ENCODE measurements around the gene INSR.

Gene INSR

DNA sequence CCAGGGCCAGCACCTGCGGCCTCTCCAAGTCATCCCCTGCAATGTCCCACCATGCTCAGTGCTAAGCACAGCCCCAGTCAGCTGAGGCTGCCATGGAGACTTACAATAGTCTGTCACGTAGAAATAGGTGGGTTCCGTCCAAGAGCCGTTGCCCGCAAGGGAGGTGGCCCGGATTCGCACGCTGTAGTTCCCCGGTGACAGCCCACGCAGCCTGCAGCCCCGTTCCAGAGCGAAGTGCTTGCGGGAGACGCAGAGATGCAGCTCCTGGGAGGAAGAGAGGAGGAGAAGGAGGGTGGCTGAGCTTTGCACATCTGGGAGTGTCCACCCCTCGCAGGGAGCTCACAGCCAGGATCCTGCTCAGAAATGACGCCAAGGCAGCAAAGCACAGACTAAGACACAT, 162.2 kb downstream of the INSR start:
- DNase-seq = no peak

DNA sequence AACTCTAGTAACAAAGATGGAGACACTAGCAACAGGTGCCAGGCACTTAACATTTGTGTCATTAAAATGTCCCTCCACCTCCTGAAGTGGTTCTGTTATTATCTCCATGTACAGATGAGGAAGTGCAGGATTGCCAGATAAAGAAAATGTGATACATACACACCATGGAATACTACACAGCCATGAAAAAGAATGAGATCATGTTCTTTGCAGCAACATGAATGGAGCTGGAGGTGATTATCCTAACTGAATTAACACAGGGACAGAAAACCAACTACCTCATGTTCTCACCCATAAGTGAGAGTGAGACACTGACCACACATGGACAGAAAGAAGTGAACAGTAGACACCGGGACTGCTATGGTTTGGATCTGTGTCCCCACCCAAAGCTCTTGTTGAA, 164.2 kb downstream of the INSR start:
- DNase-seq = no peak

DNA sequence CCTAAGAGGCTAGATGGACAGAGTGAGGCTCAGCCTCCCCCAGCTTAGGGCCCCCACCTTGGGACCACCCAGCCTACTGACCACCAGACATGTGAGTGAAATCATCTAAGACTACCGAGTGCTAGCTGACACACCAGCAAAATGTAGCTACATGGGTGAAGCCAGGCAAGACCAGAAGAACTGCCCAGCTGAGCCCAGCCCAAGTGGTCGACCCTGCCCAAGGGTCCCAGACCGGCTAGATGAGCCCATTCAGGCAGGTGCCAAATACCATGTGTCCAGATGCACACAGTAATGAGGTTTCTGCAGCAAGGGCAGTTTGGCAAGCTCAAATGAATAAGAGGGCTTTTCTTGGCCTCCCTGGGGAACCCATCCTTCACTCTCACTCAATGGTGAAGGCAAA, 168.1 kb downstream of the INSR start:
- DNase-seq = no peak

DNA sequence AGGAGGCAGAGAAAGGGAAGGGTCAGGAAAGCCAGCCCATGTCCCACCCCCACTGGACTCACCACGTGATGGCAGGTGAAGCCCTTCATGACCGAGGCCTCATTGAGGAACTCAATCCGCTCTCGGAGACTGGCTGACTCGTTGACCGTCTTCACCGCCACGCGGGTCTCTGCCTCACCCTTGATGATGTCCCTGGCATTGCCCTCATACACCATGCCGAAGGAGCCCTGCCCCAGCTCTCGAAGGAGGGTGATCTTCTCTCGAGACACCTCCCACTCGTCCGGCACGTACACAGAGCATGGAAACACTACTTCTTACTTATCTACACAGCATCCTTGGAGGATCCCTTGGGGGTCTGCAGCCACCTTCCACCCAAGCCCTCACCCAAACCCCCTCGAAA, 169.0 kb downstream of the INSR start:
- no peak for DNase-seq

DNA sequence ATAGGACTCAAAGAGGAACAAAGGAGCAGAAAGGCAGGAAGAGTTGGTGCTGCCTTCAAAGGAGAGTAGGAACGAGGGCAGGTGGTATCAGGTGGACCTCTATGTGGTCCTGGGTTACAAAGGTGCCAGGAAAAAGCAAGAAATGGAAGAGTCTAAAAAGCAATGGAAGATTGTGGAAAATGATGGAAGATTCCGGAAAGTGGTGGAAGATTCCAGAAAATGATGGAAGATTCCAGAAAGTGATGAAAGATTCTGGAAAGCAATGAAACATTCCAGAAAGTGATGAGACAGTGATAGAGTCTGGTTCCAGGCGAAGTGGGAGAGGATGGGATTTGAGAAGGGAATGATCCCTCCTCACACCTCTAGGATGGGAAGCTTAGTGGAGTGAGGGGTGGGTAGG, 169.4 kb downstream of the INSR start:
- DNase-seq = no peak

DNA sequence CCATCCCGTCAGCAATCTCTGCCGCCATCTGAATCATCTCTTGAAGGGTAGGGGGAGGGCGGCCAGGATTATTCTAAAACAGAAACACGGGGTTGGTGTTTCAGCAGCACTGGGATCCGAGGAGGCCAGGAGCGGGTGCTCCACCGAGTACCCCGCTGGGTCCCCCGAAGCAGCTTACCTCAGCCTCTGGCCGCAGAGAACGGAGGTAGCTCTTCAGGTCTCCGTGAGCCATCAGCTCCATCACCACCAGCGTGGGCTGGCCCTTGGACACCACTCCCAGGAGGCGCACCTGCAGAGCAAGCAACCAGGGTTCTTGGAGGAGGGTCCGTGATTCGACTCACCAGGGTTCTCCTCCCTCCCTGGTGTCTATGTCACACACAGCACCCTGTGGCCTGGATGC, 171.5 kb downstream of the INSR start:
- DNase-seq = no peak

DNA sequence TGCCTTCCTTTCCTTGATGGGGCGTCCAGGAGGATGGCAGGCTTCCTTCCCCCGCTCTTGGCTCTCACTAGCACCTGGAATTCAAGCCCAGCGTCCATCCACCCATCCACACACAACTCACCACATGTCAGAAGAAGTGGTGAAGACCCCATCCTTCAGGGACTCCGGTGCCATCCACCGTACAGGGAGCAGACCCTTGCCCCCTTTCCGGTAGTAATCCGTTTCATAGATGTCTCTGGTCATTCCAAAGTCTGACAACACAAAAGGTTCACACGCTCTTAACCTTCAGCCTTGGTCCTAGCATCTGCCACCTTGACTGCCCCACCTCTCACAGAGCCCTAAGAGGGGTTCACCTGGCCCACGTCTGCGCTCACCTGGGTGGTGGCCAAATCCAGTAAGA, 173.7 kb downstream of the INSR start:
- no peak for DNase-seq

DNA sequence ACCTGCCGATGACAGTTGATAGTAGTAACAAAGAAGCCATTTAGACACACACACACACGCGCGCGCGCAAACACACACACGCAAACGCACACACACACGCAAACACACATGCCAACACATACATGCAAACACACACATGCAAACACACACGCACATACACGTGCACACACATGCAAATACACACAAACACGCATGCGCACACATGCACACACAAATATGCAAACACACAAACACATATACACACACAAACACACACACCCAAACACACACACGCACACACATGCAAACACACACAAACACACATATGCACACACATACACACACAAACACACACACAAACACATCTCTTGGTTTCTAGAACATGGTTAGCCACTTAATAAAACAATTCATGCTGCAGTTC, 174.6 kb downstream of the INSR start:
- DNase-seq = no peak

DNA sequence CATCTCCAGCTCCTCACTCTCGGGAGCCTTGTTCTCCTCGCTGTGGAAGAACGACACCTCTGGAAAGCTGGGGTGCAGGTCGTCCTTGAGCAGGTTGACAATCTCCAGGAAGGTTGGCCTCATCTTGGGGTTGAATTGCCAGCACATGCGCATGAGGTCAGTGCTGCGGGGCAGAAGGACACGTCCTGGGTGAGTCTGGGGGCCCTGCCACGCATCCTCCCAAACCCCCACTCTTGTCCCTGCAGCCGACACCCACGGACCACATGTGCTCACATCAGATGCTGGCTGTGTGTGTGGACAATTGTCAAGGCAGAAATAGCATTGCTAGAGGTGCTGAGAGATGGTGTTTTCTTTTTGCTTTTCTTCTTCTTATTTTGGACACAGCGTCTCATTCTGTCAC, 177.0 kb downstream of the INSR start:
- DNase-seq = no peak

DNA sequence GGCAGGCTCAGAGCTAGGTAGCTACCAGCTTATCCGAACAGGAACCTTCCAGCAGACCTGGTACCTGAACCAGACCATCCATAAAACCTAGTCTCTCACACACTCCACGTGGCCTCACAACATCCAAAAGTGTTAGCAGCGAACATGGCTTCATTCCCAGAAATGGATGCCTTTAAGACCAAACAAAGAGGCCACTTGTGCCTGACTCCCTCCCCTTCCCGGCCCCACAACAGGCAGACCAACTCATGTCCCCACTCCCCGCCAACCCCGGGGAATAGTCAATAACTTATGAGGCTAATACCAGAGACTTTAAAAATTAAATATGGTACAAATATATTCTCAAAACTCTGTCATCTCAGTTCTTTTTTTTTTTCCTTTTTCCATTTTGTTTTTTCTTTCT, 178.5 kb downstream of the INSR start:
- DNase-seq = no peak

DNA sequence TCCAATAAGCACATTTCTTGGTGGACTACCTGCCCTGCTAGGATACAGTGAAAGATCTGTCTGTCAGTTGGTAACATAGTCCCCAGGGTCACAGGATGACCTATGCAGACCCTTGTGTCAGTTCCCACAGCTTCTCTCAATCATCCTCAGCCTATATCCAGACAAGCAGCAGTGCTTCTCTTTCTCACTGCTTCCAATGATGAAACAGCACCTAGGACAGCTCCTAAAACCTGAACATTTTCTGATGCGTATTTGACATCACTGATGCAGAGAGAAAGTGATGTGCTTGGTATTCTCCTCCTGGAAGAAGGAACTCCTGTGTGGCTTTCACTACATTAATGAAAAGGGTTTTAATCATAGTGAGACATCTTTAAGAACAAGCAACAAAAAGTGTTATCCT, 181.0 kb downstream of the INSR start:
- DNase-seq = no peak

DNA sequence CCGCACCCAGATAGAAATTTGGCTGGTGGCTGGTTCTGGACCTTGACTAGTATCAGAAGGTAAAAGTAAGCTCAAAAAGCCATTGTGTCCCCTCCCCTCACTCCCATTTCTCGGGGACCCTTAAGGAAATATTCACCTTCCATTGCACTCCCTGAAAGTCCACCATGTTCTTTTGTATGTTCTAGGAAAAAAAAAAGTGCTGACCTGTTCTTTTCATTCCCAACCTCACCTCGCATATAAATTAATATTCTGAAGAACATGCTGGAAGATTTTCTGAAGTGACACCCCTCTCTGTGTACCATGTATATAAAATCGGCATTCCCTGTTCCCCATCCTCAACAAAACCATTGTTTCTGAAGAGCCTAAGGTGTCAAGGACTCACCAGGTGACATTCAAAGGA, 181.5 kb downstream of the INSR start:
- no peak for DNase-seq

DNA sequence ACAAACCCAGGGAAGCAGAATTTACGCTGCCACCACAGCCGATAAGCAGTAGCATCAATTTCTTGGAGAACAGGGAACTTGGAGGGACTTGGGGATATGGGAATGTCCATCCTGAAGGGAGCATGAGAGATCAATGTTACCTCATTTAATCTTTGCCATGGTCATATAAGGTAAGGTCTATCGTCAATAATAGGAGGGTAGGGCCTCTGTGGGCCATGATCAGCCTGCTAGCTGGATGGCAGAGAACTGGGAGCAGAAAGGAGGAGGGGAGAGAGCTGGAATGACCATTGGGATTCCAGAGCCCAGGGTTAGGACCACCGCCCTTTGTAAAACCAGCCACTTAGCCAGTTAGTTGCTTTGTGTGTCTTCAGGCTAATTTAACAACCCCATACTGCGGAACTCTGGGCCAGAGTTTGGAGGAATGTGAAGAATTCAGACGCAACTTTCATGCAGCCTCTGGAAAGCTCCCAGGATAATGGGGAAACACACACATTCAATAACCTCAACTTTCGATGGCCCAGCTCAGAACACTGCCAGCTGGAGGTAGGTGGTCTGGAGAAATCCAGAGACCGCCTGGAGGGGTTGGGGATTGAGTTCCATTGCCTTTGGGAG, 184.4 kb downstream of the INSR start:
- no peak for DNase-seq

DNA sequence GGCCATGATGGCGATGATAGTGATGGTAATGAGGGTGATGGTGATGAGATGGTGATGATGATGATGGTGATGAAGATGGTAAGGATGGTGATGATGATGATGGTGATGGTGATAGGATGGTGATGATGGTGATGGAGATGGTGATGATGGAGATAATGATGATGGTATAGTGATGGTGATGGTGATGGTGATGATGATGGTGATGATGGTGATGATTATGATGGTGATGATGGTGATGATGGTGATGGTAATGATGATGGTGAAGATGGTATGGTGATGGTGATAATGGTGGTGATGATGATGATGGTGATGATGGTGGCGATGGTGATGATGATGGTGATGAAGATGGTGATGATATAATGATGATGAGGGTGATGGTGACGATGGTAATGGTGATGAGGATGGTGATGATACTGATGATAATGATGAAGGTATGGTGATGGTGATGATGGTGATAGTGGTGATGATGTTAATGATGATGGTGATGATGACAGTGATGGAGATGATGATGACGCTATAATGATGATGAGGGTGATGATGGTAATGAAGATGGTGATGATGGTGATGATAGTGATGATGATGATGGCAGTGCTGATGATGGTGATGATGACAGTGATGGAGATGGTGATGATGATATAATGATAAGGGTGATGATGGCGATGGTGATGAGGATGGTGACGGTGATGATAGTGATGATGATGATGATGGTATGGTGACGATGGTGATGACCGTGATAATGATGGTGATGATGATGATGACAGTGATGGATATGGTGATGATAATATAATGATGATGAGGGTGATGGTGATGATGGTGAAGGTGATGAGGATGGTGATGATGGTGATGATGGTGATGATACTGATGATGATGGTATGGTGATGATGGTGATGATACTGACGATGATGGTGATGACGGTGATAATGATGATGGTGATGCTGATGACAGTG, 187.2 kb downstream of the INSR start:
- no peak for DNase-seq

DNA sequence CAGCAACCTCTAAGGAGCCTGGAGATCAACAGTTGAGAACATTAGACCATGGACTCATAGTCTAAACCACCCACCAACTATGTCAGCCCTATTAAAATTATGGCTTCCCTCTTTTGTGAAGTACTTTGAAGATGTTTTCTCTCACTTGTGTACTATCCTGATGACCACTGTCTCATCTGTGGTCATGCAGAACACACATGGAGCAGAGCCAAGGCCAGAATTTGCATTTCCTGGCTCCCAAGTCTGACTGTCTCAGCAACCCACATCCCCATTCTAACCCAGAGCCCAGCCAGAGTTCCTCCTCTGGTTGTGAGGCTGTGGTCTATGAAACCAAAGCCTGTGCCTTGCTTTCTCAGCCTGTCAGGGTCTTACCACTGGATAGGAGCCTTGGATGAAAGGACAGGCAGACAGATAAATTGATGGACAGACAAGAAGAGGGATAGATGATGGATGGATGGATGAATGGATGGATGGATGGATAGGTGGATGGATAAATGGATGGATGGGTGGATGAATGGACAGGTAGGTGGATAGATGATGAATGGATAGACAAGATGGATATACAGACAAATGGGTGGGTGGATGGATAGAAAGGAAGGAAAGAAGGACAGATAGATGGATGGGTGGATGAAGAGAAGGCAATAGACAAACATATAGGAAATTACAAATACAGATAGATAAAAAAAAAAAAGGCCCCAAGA, 189.3 kb downstream of the INSR start:
- DNase-seq = no peak

DNA sequence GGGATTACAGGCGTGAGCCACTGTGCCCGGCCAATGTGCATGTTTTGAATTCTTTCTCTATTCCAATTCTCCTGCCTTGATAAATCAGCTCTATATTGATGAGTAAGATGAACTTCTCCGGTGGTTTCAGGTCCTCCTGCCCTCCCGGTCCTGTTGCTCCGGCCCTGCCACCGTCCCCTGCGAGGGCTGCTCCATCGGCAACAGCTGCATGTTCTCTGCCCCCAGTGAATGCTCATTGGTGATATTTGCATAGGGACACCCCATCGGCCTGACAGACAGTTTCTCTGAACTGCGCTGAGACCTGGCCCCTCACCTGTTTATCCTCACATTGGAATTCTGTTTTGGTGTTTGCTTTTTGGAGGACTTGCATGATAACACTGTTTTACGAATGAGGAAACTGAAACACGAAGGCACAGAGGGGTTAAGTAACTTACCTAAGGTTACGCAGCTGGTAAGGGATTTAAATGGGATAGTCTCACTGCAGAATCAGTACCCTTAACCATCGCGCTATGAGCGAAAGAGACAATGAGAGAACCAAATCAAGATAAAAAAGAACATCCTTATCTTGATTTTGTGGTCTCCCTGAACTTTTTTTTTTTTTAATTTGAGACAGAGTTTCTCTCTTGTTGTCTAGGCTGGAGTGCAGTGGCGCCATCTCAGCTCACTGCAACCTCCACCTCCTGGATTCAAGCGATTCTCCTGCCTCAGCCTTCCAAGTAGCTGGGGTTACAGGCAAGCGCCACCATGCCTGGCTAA, 192.5 kb downstream of the INSR start:
- DNase-seq = no peak

DNA sequence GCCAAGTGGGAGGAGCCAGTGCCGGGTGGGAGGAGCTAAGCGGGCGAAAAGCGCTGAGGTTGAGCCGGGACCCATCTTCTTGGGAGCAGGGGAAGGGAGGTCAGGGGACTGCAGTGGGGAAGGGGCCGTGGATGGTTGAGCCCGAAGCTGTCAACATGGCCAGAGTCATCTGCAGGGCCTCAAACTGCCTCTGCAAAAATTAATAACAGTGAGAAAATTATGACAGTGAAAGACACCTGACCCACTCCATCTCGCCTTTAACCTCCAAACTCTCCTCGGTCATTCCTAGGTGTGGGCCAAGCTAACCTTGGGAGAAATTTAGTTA, 194.7 kb downstream of the INSR start:
- DNase-seq = no peak

DNA sequence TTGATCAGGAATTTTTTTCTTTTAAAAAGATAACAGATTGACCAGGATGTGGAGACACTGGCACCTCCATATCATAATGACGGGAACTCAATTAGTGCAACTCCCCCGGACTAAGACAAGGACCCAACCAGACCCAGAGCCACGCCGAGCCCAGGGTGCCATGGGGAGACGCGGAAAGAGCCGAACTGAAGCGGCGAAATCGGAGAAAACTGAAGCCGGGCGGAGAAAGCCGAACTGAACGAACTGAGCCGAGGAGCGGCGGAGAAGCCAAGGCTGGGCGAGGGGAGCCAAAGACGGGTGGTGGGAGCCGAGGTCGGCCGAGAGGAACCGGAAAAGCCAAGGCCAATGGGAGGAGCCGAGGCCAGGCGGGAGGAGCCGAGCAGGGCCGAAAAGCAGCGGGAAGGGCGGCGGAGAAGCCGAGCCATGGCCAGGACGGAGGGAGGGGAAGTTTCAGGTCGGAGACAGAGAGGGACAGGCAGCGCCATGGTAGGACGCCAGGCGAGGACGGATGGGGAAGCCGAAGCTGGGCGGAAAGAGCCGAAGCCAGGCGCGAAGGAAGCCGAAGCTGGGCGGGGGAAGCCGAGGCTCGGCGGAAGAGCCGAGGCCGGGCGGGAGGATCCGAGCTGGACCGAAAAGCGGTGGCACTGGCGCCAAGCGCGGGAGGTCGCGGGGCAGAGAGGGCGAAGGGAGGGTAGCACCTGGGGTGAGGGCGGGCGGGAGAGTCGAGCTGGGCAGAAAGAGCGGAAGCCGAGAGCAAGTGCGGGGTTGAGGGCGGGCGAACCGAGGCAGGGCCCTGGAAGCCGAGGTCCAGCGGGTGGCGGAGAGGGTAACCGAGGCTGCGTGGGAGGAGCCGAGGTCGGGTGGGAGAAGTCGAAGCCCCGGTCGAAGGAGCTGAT, 195.3 kb downstream of the INSR start:
- DNase-seq = peak; percentile 89

DNA sequence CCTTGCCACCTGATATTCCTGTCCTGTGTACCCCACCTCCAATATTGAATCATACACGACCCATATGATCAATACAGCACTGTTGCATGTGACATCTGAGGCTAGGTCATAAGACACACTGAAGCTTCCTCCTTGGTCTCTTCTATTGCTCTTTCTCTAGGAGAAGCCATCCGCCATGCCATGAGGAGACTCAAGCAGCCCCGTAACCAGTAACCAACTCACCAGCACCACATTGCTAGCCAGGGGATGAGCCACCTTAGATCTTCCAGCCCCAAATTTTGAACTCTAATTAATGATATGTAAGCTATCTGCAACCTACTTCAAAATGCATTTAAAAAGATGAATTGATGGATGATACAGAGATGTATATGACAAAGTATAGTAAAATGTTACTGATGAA, 196.1 kb downstream of the INSR start:
- no peak for DNase-seq

DNA sequence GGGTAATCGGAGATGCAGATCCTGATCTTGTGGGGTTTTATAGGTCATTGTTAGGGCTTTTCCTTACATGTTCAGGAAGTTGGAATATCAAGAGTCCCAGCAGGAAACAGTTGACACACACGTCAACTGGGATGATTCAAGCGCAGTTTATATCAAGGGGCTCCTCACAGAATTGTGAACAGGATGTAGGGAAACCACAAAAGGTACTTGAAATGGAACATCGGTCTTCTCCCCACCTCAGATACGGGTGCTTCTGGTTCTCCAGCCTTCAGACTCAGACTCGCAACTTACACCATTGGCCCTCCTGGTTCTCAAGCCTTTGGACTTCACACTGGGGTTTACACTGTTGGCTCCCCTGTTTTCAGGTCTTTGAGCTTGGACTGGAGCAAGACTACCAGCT, 205.2 kb downstream of the INSR start:
- DNase-seq = no peak

DNA sequence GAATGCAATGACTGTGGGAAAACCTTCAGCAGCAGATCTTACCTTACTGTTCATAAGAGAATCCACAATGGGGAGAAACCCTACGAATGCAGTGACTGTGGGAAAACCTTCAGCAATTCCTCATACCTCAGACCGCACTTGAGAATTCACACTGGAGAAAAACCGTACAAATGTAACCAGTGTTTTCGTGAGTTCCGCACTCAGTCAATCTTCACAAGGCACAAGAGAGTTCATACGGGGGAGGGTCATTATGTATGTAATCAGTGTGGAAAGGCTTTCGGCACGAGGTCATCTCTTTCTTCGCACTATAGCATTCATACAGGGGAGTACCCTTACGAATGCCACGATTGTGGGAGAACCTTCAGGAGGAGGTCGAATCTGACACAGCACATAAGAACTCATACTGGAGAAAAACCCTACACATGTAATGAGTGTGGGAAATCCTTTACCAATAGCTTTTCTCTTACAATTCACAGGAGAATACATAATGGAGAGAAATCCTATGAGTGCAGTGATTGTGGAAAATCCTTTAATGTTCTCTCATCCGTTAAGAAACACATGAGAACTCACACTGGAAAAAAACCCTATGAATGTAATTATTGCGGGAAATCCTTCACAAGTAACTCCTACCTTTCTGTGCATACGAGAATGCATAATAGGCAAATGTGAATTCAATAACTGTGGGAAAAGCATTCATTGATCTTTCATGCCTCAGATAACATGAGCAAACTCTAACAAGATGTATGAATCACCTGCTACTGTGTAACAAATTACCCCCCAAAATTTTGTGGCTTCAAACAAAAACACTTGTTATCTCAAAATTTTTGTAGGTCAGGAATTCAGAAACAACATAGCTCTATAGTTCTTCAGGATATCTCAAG, 210.9 kb downstream of the INSR start:
- no peak for DNase-seq

All from NCI-H2029 treated with DMSO at 0.1 percent for 48 hours (cell line).